IMR-90 (cell line): ENCODE data around the gene AP4S1. TPM values are rescaled to one million over a fixed set of nuclear protein-coding genes. Genes with fewer than 3 reads are reported as not detected.

Experiments
- ATAC-seq: fragments of 200-7000 bp; cut with Tn5 transposase; 2 replicates; pipeline ENCODE4 v1.9.1; 2020; ENCODE audit warnings: low read depth, mild to moderate bottlenecking, moderate library complexity
- BruUV-seq: library from RNA; stranded (reverse); fragments of 400-500 nt; replicated peaks from 2 replicates; lab custom pipeline; 2021; lab: Mats Ljungman, UMichigan
- CTCF ChIA-PET: fragments of 300-600 bp; formaldehyde crosslinking; extraction: SDS; loops from one replicate; lab custom pipeline; 2021; ENCODE audit warnings: antibody characterized with exemption; lab: Yijun Ruan, JAX
- POLR2A ChIA-PET: fragments of 300-600 bp; sonication (Branson Sonifier 250); formaldehyde crosslinking; loops from one replicate; lab custom pipeline; 2022; ENCODE audit warnings: antibody characterized with exemption; ENCODE audit not compliant: unreplicated experiment; lab: Charles Lee
- DNase-seq: peaks from one replicate; pipeline ENCODE4 v3.0.0; 2013
- H2AFZ ChIP-seq: replicated peaks from 2 replicates; pipeline ENCODE3; 2013; ENCODE audit warnings: low read length, mild to moderate bottlenecking; ENCODE audit not compliant: poor library complexity
- H2AK5ac ChIP-seq: 2 replicates; pipeline ENCODE4 v1.6.1; 2013; ENCODE audit warnings: low read depth, low read length, inconsistent platforms
- H2AK9ac ChIP-seq: replicated peaks from 2 replicates; pipeline ENCODE3; 2013; ENCODE audit warnings: mild to moderate bottlenecking, low read depth, low read length, moderate library complexity; ENCODE audit not compliant: poor library complexity
- H2BK120ac ChIP-seq: 2 replicates; pipeline ENCODE4 v1.6.1; 2013; ENCODE audit warnings: low read depth, low read length, inconsistent platforms
- H2BK15ac ChIP-seq: 3 replicates; pipeline ENCODE4 v1.6.1; 2013; ENCODE audit warnings: low read depth, low read length, inconsistent platforms
- H2BK20ac ChIP-seq: 2 replicates; pipeline ENCODE4 v1.6.1; 2013; ENCODE audit warnings: low read depth, mild to moderate bottlenecking, inconsistent platforms, low read length, moderate library complexity
- H2BK5ac ChIP-seq: 2 replicates; pipeline ENCODE4 v1.6.1; 2013; ENCODE audit warnings: mild to moderate bottlenecking, low read depth, low read length, inconsistent platforms; ENCODE audit not compliant: poor library complexity, severe bottlenecking
- H3K14ac ChIP-seq: replicated peaks from 2 replicates; pipeline ENCODE4 v1.6.1; 2013; ENCODE audit warnings: low read depth, low read length, inconsistent platforms
- H3K18ac ChIP-seq: 2 replicates; pipeline ENCODE4 v1.6.1; 2013; ENCODE audit warnings: low read depth, low read length, control low read depth
- H3K23ac ChIP-seq: 2 replicates; pipeline ENCODE4 v1.6.1; 2013; ENCODE audit warnings: low read depth, low read length, inconsistent platforms
- H3K27ac ChIP-seq: 2 replicates; pipeline ENCODE4 v1.5.1; 2013; ENCODE audit warnings: mild to moderate bottlenecking, control low read depth, low read length; ENCODE audit not compliant: insufficient read depth
- H3K27me3 ChIP-seq: 2 replicates; pipeline ENCODE4 v1.6.1; 2013; ENCODE audit warnings: low read length; ENCODE audit not compliant: control insufficient read depth, insufficient read depth
- H3K36me3 ChIP-seq: 2 replicates; pipeline ENCODE4 v1.6.1; 2013; ENCODE audit warnings: low read length, mixed read lengths; ENCODE audit not compliant: control insufficient read depth, insufficient read depth
- H3K4ac ChIP-seq: 2 replicates; pipeline ENCODE4 v1.6.1; 2013; ENCODE audit warnings: low read depth, low read length, inconsistent platforms
- H3K4me1 ChIP-seq: 2 replicates; pipeline ENCODE4 v1.6.1; 2013; ENCODE audit warnings: low read length, mixed read lengths; ENCODE audit not compliant: control insufficient read depth, insufficient read depth
- H3K4me2 ChIP-seq: 2 replicates; pipeline ENCODE4 v1.6.1; 2013; ENCODE audit warnings: low read depth, mild to moderate bottlenecking, control low read depth, low read length, moderate library complexity
- H3K4me3 ChIP-seq: 2 replicates; pipeline ENCODE4 v1.5.1; 2013; ENCODE audit warnings: low read depth, mild to moderate bottlenecking, control low read depth, low read length, moderate library complexity; ENCODE audit not compliant: insufficient read depth
- H3K56ac ChIP-seq: 2 replicates; pipeline ENCODE4 v1.6.1; 2013; ENCODE audit warnings: low read length, inconsistent platforms; ENCODE audit not compliant: insufficient read depth; ENCODE audit errors: extremely low read depth
- H3K79me1 ChIP-seq, 2 experiments: 2 replicates each; pipeline ENCODE4 v1.6.1; 2013; ENCODE audit warnings: low read length in 2 of 2, inconsistent platforms in 1 of 2, low read depth in 1 of 2
- H3K9ac ChIP-seq: 2 replicates; pipeline ENCODE4 v1.6.1; 2013; ENCODE audit warnings: low read depth, low read length, control low read depth
- H3K9me1 ChIP-seq: 2 replicates; pipeline ENCODE4 v1.6.1; 2013; ENCODE audit warnings: low read length, inconsistent platforms; ENCODE audit not compliant: insufficient read depth
- H3K9me3 ChIP-seq: 2 replicates; pipeline ENCODE4 v1.6.1; 2013; ENCODE audit warnings: low read length; ENCODE audit not compliant: control insufficient read depth, insufficient read depth
- H4K20me1 ChIP-seq: 2 replicates; pipeline ENCODE4 v1.6.1; 2013; ENCODE audit warnings: low read length, inconsistent platforms; ENCODE audit not compliant: insufficient read depth
- H4K5ac ChIP-seq: 2 replicates; pipeline ENCODE4 v1.6.1; 2013; ENCODE audit warnings: mild to moderate bottlenecking, low read depth, low read length, control low read depth
- H4K8ac ChIP-seq, 2 experiments: 2 replicates each; pipeline ENCODE4 v1.6.1; 2013; ENCODE audit warnings: low read depth in 2 of 2, low read length in 2 of 2, control low read depth in 1 of 2, inconsistent platforms in 1 of 2
- H4K91ac ChIP-seq: 2 replicates; pipeline ENCODE4 v1.6.1; 2013; ENCODE audit warnings: low read depth, low read length, inconsistent platforms; ENCODE audit not compliant: insufficient read depth
- CEBPB ChIP-seq: IDR thresholded peaks from 2 replicates; pipeline ENCODE4 v1.6.1; 2012; ENCODE audit warnings: low read depth, low read length, improper control_type of control experiment
- MXI1 ChIP-seq: IDR thresholded peaks from 2 replicates; pipeline ENCODE4 v1.6.1; 2012; ENCODE audit warnings: low read depth, mild to moderate bottlenecking, low read length, moderate library complexity, borderline replicate concordance
- NFE2L2 ChIP-seq: fragments of 150-350 bp; IDR thresholded peaks from 2 replicates; pipeline ENCODE4 v1.6.1; 2016; ENCODE audit warnings: low read depth, mild to moderate bottlenecking, low read length
- RCOR1 ChIP-seq: IDR thresholded peaks from 2 replicates; pipeline ENCODE4 v1.6.1; 2012; ENCODE audit warnings: mild to moderate bottlenecking, low read length, improper control_type of control experiment; ENCODE audit not compliant: insufficient replicate concordance
- WGBS, 2 experiments: methylation state at CpG; one replicate each; pipeline versions ENCODE4 v1.1.5 to v1.1.7; 2013; ENCODE audit warnings: missing lambda C conversion rate in 2 of 2; ENCODE audit not compliant: insufficient read length in 1 of 2; ENCODE audit errors: extremely low coverage in 2 of 2; 5-methylcytosine and 5-hydroxymethylcytosine counted together
- dilution Hi-C: fragments of 300-500 bp; cut with HindIII; formaldehyde crosslinking; loops from one replicate; pipeline ENCODE4 v1.14.3; 2018; ENCODE audit warnings: low sequenced_read_pairs; ENCODE audit not compliant: unreplicated experiment
- in situ Hi-C: fragments of 300-500 bp; cut with MboI; formaldehyde crosslinking; loops from 3 replicates; pipeline ENCODE4 v1.14.3; 2019; ENCODE audit warnings: low sequenced_read_pairs, inconsistent platforms, mixed read lengths
- intact Hi-C: fragments of 100-400 bp; cut with micrococcal nuclease; formaldehyde crosslinking; loops from 2 replicates; pipeline ENCODE4 v1.10.0; 2022
- polyA plus RNA-seq, 3 experiments: library from polyadenylated mRNA; depleted of rRNA; stranded (reverse); fragments of >200 nt; gene quantifications; 2 replicates each; pipeline ENCODE4 v1.2.3, GENCODE V29; 2012; ENCODE audit warnings: low replicate concordance in 1 of 3
- total RNA-seq: library from RNA; depleted of rRNA; stranded (reverse); fragments of >200 nt; gene quantifications from 2 replicates; pipeline ENCODE4 v1.2.3, GENCODE V29; 2012
- TF ChIP-seq, protein P1 (sequence below): conservative IDR thresholded peaks from 2 replicates; pipeline ENCODE4 v1.5.1; 2012; ENCODE audit warnings: mild to moderate bottlenecking, low read depth, low read length, improper control_type of control experiment

AP4S1 gene
- total and polyA plus RNA-seq, 2 of the 4 experiments (the other 2 are of a cell fraction): 2.7 to 4.5 TPM

DNA sequence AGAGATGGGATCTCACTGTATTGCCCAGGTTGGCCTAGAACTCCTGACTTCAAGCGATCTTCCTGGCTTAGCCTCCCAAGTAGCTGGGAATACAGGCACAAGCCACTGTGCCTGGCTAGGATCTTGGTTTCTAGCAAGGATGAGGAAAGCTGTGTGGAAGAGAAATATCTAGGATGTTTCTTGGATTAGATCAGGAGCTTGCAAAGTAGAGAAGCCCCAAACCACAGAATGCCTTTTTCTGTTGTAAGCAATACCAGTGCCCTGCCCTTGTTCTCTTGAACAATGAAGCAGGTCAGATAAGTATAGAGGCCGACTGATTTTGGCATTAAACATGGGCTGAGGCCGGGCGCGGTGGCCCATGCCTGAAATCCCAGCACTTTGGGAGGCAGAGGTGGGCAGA is 45.0 kb downstream of the AP4S1 start:
- H4K20me1 ChIP-seq: no peaks in the 10 kb centered on the region
- H3K9me3 ChIP-seq: no peaks in the 10 kb centered on the region
- H3K36me3 ChIP-seq: peaks cover 2% of the 10 kb centered on the region; the same call in 1 of the 2 replicates
- no peak overlapping the region for H3K4me2 ChIP-seq
- no peaks in the 10 kb centered on the region for H3K27me3 ChIP-seq
- CTCF ChIA-PET: no interaction called here
- H3K4me3 ChIP-seq: no peak overlapping the region
- no CpG with 5 or more reads among the region's 5 CpGs for WGBS, 2 experiments
- peak; percentile 93 for DNase-seq
- peak overlapping the region; percentile 20; the same call in 1 of the 2 replicates for H4K91ac ChIP-seq
- H4K5ac ChIP-seq: no peak overlapping the region; the same call in 1 of the 2 replicates
- peak overlapping the region; percentile 47; the same call in 1 of the 2 replicates for H2BK20ac ChIP-seq
- ATAC-seq: peak; percentile 91
- H2BK15ac ChIP-seq: peak overlapping the region; percentile 36; the same call in 1 of the 3 replicates
- H3K9me1 ChIP-seq: no peaks in the 10 kb centered on the region; the same call in 1 of the 2 replicates
- peak overlapping the region in 1 of 2 experiments; percentile 66; a peak in 2 of 4 replicates for H4K8ac ChIP-seq
- in situ Hi-C loops: no loop called here
- POLR2A ChIA-PET: interaction anchor here (0.6 kb wide), 1 partner anchor 30 kb away, joined by 5 read pairs; no protein-coding TSS in a partner anchor
- peak overlapping the region; percentile 76 for H3K18ac ChIP-seq
- peak overlapping the region; percentile 41 for H3K4ac ChIP-seq
- H2AK5ac ChIP-seq: peak overlapping the region; percentile 29; the same call in 1 of the 2 replicates
- H2BK5ac ChIP-seq: peak overlapping the region; percentile 61
- H3K14ac ChIP-seq: no peak overlapping the region
- peak overlapping the region; percentile 80 for H2BK120ac ChIP-seq
- intact Hi-C loops: no loop called here
- H3K4me1 ChIP-seq: no peaks in the 10 kb centered on the region
- no peak overlapping the region for H3K9ac ChIP-seq
- peak overlapping the region; percentile 52 for H2AK9ac ChIP-seq
- no peak overlapping the region for H3K56ac ChIP-seq
- H3K79me1 ChIP-seq: no peaks in the 10 kb centered on the region
- no peak overlapping the region for H3K23ac ChIP-seq
- peak overlapping the region; percentile 51 for H2AFZ ChIP-seq
- BruUV-seq: no TSS peak
- TF ChIP-seq, protein P1, sequence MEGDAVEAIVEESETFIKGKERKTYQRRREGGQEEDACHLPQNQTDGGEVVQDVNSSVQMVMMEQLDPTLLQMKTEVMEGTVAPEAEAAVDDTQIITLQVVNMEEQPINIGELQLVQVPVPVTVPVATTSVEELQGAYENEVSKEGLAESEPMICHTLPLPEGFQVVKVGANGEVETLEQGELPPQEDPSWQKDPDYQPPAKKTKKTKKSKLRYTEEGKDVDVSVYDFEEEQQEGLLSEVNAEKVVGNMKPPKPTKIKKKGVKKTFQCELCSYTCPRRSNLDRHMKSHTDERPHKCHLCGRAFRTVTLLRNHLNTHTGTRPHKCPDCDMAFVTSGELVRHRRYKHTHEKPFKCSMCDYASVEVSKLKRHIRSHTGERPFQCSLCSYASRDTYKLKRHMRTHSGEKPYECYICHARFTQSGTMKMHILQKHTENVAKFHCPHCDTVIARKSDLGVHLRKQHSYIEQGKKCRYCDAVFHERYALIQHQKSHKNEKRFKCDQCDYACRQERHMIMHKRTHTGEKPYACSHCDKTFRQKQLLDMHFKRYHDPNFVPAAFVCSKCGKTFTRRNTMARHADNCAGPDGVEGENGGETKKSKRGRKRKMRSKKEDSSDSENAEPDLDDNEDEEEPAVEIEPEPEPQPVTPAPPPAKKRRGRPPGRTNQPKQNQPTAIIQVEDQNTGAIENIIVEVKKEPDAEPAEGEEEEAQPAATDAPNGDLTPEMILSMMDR: no peak
- TF ChIP-seq MXI1 (no peak), CEBPB (peak; percentile 60), RCOR1 (peak; percentile 83), NFE2L2 (no peak)
- peak overlapping the region; percentile 60; the same call in 1 of the 2 replicates for H3K27ac ChIP-seq
- dilution Hi-C loops: no loop called here
